B cell (primary cell): ENCODE measurements around the gene PCGF3.

Experiments used
- EZH2 ChIP-seq: IDR thresholded peaks from 2 replicates; pipeline ENCODE4 v1.6.1; 2012; ENCODE audit warnings: borderline replicate concordance, low read depth, mild to moderate bottlenecking, moderate library complexity, low read length; ENCODE audit not compliant: insufficient read depth, poor library complexity, severe bottlenecking
- TF ChIP-seq, protein P1 (sequence below): fragments of 200-600 bp; IDR thresholded peaks from one replicate; pipeline ENCODE4 v1.8.0; 2022; ENCODE audit warnings: antibody characterized with exemption, mild to moderate bottlenecking

GRCh38 chr4:710916-711315 is 5.3 kb downstream of the PCGF3 start:
- TF ChIP-seq, protein P1, sequence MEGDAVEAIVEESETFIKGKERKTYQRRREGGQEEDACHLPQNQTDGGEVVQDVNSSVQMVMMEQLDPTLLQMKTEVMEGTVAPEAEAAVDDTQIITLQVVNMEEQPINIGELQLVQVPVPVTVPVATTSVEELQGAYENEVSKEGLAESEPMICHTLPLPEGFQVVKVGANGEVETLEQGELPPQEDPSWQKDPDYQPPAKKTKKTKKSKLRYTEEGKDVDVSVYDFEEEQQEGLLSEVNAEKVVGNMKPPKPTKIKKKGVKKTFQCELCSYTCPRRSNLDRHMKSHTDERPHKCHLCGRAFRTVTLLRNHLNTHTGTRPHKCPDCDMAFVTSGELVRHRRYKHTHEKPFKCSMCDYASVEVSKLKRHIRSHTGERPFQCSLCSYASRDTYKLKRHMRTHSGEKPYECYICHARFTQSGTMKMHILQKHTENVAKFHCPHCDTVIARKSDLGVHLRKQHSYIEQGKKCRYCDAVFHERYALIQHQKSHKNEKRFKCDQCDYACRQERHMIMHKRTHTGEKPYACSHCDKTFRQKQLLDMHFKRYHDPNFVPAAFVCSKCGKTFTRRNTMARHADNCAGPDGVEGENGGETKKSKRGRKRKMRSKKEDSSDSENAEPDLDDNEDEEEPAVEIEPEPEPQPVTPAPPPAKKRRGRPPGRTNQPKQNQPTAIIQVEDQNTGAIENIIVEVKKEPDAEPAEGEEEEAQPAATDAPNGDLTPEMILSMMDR = no peak
- TF ChIP-seq EZH2 = no peak
